SKM-1 treated with dmso at 0.1 percent for 144 hours (cell line): ENCODE measurements around the gene ADSS1.
A peak's percentile ranks its signal among the peaks of the same experiment; 100 is the strongest.

Experiments
- DNase-seq: peaks from one replicate; lab custom pipeline; 2025; ENCODE audit not compliant: unreplicated experiment; lab: John Stamatoyannopoulos, UW

ADSS1 gene

GRCh38 chr14:104792101-104792884 lies 68.3 kb downstream of the ADSS1 start:
- DNase-seq = no peak

- DNase-seq = no peak
Measured at GRCh38 chr14:104792945-104793702, 69.1 kb downstream of the ADSS1 start.

DNA sequence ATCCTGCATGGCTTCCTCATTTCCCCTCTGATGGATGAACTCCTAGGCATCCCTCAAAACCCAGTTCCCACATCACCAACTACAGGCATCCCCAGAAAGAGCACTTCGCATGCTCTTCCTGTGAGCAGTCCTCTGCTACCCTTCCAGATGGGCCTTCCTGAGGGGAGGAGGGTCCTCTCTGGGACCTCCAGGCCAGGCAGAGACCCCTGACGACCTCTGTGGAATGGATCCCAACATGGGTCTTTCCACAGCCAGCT lies 69.6 kb downstream of the ADSS1 start:
- no peak for DNase-seq

DNA sequence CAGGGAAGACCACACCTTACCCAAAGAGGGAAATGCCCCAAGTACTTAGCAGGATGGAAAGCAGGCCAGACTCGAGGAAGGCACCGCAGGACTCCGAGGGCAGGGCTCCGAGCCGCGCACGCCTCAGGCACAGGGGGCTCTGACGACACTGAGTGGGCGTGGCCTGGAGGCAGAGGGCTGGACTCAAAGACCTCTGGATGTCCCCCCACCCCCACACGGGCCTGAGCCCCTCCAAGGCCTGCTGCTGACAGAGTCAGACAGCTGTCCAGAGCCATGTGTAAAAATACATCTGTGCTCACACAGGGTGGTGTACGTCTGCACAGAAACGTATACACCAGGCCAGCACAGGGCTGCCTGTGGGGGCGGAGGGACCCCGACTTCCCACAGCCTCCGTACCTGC lies 70.1 kb downstream of the ADSS1 start:
- no peak for DNase-seq

GRCh38 chr14:104794631-104794992 lies 70.6 kb downstream of the ADSS1 start:
- no peak for DNase-seq

DNA sequence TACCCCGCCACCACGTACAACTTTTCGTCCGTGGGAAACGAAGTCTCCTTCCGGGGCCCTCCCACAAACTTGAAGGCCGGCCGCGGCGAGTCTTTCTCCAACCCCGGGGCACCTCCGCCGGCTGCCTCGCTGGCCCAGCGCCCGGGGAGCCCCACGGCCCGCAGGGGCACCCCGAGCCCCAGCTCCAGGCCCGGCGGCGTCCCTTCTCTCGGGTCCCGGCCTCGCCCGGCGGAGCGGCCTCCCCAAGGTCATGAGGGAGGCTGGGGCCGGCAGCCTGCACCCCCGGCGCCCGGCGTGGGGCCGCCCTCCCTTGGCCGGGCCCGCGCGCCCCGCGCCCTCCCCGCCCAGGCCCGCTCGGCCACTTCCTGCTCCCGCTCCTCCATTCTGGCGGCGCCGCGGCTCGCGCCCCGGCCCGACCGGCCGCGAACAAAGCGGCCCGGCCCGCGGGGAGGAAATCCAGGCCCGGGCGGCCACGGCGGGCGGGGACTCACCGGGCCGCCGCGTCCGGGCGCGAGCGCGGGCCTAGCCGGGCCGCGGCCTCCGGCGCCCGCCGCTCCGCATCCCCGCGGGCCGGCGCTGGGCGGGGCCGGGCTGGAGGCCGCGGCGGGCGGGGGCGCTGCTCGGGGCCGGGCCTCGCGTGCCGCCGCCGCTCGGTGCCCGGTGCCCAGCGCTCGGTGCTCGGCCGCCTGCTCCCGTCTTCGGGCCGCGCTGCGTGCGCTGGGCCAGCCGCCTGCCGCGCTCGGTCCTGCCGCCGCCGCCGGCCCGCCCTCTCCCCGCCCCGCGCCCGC lies 71.2 kb downstream of the ADSS1 start, which contains the start of gene AKT1:
Gene AKT1, minus strand, starts transcription at position 756 of the 788 bp plus-strand sequence. CDS start 3,105 bp downstream, outside the sequence.
- DNase-seq = no peak

GRCh38 chr14:104795781-104796686 lies 72.0 kb downstream of the ADSS1 start:
- peak; percentile 17 for DNase-seq

DNA sequence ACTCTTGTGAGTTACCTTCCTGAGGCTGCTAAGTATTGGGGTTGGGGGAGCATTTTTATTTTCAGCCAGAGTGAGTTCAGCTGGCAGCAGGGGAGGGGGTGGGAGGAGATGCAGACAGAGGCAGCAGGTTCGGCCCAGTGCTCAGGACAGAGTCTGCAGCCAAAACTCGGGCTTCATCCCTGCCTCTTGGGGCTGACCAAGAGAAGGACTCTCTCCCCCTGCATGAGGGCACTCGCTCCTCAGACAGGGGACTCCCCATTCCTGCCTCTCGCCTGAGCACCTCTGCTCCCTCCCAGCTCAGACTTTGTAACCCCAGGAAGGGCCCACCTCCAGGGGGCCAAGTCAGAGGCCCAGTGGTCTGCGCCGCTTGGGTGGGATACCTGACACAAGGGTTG lies 72.7 kb downstream of the ADSS1 start:
- DNase-seq = no peak
